Hematopoietic multipotent progenitor cell treated with erythropoietin and hydrocortisone succinate and interleukin-3 and kit ligand, for 8 days (in vitro differentiated cells): ENCODE data around the gene SRPRB.

Experiments used
- DNase-seq: peaks from one replicate; pipeline ENCODE4 v3.0.0-alpha.2; 2015

SRPRB gene

DNA sequence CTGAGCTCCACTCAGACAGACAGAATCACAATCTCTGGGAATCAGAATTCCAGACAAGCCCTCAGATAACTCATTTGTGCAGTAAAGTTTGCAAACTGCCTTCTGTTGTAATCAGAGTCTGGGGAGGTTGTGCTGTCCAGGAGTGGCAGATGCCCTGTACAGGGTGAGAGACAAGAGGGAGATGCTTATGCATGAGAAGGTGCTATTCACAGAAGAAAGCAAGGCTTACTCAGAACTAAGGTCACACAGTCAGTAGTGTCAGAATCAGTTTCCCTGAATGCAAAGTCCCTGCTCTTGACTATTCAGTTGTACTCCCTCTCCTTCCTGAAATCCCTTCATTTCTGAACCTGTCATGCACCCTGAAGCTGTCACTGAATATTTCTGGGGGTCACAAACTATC is 43.7 kb downstream of the SRPRB start:
- no peak for DNase-seq

DNA sequence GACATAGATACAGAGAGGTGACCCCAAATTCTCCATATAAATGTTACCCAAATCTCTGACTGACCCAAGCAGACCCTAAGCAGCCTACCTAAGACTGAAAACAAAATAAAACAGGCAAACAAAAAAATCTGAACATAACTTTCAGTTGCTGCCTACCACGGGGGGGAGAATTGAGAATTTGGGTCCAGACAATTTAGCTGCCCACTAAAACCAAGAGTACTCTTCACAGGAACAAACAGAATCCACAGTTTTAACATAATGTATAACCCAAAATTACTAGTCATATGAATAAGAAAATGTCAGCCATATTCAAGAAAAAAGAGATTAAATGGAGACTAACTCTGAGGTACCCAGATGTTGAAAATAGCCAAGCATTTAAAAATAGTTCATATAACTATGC is 44.4 kb downstream of the SRPRB start:
- no peak for DNase-seq

GRCh38 chr3:133851266-133851906 is 45.8 kb downstream of the SRPRB start:
- peak; percentile 100 for DNase-seq

DNA sequence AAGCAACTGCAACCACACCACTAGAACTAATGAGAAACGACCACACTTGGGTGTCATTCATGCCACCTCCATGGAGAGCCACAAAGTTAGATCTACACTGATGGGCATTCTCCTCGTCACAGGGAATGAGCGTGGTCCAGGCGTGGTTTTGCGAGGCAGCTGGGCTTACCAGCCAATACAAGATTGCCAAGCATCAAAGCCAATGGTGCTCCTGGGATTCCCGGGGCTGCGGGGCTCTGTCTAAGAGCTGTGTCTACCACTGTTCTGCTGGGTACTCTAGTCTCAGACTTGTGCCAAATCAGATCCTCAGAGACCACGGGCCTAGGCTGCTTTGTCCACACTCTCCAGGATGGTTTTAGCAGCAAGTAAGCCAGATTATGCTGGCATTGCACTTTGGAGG is 46.3 kb downstream of the SRPRB start:
- no peak for DNase-seq

DNA sequence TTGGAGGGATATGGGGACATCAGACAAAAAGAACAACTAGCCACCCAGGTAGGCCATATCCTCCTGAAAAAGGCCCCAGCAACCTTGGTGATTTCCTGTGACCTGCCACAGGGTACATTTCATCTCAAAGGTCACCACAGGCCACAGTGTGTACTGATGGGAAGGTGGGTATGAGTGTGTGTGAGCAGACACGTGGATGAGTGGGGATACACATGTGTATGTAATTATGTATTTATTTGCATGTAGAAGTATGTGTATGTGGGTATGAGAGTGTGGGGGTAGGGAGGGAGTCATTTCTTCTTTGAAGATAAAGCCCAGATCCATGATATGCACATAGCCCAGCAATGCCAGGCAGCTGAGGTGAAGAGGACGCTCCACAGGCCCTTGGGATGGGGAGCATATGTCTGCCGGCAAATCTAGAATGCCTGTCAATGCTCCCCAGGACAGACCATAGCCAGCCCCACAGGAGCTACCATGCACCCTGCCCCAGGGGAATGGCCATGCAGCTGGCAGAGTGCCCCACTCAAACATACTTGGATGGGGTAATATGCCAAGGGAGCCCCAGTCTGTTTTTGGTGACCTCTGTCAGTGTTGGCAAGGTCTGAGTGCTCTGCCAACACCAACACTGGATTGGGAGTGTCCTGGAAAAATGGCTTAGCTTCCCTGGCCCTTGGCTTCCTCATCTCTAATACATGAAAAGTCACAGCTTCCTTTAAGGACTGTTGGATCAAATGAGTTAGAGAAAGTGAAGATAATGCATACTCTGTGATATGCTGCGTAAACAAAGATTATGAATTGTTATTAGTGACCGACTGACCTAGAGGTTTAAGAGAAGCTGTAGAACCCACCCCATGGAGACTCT is 47.7 kb downstream of the SRPRB start:
- DNase-seq: no peak

- DNase-seq: no peak
Measured at GRCh38 chr3:133853925-133854227, 48.3 kb downstream of the SRPRB start.

- no peak for DNase-seq
Measured at GRCh38 chr3:133854264-133855001, 48.8 kb downstream of the SRPRB start.

- no peak for DNase-seq
Measured at GRCh38 chr3:133855002-133855370, 49.4 kb downstream of the SRPRB start.

- DNase-seq: no peak
Measured at GRCh38 chr3:133855772-133856171, 50.2 kb downstream of the SRPRB start.

GRCh38 chr3:133856316-133856715 is 50.7 kb downstream of the SRPRB start:
- DNase-seq: no peak

DNA sequence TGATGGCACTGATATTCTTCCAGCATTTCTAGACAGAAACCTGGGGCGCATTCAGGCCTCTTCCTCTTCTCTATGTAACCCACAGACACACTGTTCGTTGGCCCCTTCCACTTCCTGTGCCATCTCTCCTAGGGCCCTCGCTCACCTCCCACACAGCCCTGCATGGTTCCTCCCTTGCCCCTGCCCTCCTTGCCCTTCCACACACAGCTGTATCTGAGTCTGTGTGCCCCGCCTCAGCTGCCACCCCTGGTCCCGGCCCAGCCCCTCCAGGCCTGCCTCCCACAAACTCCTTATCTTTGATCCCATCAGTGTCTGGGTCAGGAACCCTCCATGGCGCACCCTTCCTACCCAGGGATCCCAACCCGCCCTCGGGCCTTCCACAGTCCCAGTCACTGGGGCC is 52.2 kb downstream of the SRPRB start:
- DNase-seq: peak; percentile 45

DNA sequence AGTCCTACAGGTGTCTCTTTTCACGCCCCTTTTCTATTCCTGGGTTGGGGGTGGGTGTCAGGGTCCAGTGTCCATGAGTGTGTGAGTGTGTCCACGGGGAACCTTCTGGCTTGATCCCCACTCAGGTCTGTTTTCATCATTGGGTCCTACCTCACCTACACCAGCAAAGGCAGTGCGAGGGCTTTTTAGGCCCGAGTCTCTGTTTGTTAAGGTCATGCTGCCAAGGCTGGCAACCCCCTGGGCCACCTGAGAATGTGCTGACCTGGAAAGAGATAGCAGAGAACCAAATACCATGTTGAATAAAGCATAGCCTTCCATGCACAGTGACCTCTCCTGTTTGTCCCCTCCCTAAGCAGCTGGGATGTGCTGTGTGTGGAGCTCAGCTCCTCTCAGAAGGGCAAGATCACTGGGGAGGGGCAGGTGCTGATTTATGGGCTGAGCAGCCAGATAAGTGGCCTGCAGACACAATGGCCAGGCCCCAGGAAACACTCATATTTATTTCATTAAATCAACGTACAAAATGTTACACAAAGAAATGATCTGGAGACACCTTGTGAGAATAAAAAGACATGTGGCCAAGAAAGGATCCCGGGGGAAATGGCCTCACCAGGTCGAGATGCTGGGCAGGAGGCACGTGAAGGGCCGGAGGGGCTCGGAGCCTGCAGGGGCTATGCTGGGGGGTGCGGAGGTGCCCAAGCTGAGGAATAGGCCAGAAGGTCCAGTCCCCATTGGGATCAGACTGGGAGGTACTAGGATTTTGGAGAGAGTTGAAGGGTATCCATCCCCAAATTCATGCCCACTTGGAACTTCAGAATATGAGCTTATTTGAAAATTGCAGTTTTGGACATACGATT is 54.0 kb downstream of the SRPRB start:
- DNase-seq: no peak

DNA sequence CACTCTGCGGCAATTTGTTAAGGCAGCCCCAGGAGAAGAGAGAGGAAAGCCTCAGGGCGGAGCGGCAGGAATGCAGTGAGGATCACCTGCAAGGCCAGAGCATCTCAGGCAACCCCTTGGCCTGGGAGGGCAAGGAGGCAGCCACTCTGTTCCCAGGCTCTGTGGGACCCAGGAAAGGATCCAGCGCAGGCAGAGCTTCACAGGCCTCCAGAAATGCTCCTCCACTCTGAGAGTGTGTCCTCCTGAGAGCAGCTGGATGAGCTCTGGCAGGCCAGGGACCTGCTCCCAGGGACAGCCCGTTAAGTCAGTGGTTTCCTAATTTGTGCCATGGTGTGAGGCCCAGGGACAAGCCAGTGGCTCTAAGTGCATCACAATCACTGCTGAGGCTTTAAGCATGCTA is 54.9 kb downstream of the SRPRB start:
- no peak for DNase-seq

GRCh38 chr3:133862161-133862560 is 56.5 kb downstream of the SRPRB start:
- DNase-seq: no peak

- DNase-seq: no peak
Measured at GRCh38 chr3:133863911-133864310, 58.3 kb downstream of the SRPRB start.

DNA sequence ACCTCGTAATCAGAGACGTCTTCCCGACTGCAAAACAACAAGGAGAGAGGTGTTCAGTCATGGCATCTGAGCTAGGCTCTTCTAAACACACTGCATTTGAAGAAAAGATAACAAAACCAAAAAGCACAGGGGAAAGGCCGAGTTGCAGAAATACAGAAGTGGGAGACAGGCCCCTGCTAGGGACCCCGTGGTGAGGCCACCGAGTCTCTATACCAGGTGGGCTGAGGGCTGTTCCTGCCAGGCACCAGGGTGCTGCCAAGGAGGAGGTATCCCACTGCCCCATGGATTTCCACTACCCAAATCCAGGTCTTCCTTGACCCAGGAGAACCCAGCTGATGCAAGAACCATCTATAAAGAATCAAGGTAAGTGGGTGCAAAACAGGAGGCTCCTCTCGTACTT is 59.0 kb downstream of the SRPRB start:
- DNase-seq: no peak

- DNase-seq: no peak
Measured at GRCh38 chr3:133865136-133865855, 59.7 kb downstream of the SRPRB start.

GRCh38 chr3:133866141-133866540 is 60.5 kb downstream of the SRPRB start:
- no peak for DNase-seq

DNA sequence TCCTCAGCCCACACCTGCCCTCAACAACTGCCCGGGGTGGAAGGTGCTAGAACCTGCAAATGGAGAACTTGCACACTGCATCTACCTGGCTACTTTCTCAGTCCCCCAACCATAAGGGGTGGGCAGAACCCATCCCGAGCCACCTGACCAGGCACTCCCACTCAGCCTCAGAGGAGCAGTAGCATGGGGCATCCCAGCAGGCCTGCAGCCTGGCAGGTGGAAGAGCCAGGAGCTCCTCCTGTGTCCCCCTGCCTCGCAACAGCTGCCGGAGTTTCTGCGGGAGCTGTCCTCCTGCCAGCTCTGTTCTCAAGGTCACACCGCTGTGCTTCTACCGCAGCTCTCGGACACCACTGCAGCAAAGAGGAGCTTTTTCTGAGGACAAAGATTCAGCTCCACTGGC is 62.6 kb downstream of the SRPRB start:
- no peak for DNase-seq

DNA sequence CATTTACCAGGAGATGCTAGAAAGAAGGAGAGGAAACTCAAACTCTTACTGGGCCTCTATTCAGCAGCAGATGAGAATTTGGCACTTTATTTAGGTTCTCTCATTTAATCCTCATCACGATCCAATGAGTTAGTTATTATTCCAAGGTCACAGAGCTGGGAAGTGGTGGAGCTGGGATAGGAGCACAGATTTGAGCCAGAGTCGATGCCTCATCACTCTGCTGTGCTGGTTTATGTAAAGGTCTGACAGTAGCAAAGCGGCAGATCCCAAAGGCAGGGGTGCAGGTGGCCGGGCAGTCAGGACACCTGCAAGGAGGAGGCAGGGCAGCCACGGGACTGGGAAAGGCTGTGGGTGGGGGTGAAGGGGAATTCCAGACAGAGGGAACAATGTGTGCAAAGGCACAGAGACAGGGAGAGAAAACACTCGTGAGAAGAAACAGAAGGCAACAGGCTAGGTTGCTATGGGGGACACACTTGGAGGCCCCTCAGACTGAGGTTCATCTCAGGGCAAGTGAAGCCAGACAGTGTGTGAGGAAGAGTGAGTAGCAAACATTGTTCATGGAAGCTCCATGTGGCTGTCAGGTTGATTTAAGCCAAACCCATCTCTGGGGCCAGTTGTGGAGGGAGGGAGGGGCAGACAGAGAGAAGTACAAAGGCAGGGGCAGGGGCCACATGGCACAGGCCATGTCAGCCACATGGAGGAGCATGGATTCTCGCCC is 63.3 kb downstream of the SRPRB start:
- DNase-seq: no peak

GRCh38 chr3:133869586-133869985 is 64.0 kb downstream of the SRPRB start:
- DNase-seq: no peak

GRCh38 chr3:133870822-133871221 is 65.2 kb downstream of the SRPRB start:
- no peak for DNase-seq
